Measurements from ENCODE around the gene RNF217.

DNA sequence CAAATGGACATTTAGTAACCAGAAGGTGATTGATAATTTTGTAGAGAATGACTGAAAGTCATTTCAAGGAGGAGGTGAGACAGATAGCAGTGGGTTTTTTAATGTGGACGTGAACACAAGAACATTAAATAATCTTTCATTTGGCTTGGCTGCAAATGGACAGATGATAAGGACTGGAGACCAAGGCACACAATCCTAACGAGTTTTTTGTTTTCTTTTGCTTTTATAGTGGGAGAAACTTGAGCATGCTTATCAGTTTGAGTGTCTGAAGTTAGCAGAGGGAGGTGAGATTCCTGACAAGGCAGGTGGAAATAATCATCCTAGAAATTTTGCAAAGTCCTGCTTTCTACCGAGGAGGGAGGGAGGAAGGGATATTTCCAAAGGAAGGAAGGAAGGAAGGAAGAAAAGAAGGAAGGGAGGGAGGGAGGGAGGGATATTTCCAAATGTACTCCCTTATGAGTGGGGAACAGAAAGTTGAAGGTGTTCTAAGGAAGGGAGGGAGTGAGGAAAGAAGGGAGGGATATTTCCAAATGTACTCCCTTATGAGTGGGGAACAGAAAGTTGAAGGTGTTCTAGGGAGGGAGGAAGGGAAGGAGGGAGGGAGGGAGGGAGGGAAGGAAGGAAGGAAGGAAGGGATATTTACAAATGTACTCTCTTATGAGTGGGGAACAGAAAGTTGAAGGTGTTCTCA lies 63.1 kb downstream of the RNF217 start:
- no peak for TF ChIP-seq POLR2A (IDR thresholded peaks at IDR 0.05)
- TF ChIP-seq, protein P1, sequence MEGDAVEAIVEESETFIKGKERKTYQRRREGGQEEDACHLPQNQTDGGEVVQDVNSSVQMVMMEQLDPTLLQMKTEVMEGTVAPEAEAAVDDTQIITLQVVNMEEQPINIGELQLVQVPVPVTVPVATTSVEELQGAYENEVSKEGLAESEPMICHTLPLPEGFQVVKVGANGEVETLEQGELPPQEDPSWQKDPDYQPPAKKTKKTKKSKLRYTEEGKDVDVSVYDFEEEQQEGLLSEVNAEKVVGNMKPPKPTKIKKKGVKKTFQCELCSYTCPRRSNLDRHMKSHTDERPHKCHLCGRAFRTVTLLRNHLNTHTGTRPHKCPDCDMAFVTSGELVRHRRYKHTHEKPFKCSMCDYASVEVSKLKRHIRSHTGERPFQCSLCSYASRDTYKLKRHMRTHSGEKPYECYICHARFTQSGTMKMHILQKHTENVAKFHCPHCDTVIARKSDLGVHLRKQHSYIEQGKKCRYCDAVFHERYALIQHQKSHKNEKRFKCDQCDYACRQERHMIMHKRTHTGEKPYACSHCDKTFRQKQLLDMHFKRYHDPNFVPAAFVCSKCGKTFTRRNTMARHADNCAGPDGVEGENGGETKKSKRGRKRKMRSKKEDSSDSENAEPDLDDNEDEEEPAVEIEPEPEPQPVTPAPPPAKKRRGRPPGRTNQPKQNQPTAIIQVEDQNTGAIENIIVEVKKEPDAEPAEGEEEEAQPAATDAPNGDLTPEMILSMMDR (IDR thresholded peaks at IDR 0.05), result no peak
